Stimulated activated CD4-positive, alpha-beta T cell treated with anti-CD3 and anti-CD28 coated beads, Interleukin-4, amount 100 ng/mL, for 4 hours (primary cell): Measurements from ENCODE around the gene PRKCH.
A peak's percentile ranks its signal among the peaks of the same experiment; 100 is the strongest.

ENCODE experiments used
- DNase-seq, 2 experiments: peaks; one replicate each; pipeline ENCODE4 v3.0.0-alpha.2; 2020

PRKCH gene

GRCh38 chr14:61559641-61560201 lies 238.3 kb downstream of the PRKCH start:
- DNase-seq: no peak

GRCh38 chr14:61560323-61560722 lies 238.9 kb downstream of the PRKCH start:
- DNase-seq: no peak

DNA sequence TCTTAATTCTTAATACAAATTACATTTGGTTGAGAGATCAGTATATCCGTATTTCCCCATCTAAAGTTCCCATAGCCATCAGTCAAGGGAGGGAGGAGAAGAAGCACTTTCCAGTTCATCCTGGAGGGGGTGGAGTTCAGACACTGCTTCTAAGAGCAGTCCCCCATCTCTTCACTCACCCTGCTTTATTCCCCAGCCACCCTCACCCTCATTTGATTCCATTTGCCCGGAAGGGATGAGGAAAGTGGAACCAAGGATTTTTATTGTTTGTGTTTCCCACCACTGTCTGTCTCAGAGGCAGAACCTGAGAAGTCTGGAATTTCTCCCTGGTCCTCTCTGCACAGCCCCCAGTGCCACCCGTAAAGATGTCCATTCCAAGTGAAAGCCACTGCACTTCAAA lies 239.7 kb downstream of the PRKCH start:
- no peak for DNase-seq

DNA sequence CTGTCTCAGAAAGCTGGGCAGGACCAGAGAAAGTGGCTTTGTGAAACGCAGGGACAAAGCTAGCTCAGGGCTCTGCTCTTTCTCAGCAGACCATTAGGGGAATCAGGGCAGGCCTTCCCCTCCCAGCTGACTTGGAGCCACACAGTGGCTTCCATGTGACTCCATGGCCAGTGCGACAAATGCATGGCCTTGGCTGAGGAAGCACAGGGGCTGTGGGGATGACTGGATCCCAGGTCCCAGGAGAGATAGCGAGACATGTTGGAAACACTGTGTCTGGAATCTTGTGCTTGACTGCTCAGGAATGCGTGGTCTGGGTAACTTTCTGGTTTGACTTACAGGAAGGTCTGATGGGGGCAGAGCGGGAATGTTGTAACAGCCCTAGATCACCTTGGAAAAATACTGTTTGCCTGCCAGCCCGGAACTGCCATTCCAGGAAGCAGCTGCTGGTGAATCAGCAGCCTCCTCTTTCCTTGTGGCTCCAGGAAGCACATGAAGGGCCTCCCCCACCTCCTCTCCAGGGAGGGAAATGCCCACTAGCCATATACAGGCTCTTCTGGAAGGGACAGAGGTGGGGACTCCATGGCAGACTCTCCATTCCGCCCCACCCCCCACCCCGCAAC lies 240.4 kb downstream of the PRKCH start:
- no peak for DNase-seq

- peak in 1 of 2 experiments; percentile 68 for DNase-seq
Measured at GRCh38 chr14:61562321-61563161, 241.2 kb downstream of the PRKCH start.

DNA sequence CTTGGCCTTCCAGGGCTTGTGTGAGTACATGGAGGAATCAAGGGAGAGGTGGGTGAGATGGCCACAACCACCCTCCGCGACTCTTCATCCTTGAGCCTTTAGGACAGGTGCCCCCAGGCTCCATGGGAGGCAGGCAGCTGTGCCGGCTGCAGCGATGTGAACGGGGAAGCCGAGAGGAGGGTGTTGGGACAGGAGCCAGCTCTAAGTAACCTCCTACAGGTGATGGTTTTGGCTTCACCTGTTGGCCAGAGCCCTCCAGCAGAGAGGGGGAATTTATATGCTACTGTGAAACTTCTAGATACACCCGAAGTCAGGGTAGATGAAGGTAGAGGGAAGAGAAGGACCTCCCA lies 241.8 kb downstream of the PRKCH start:
- no peak for DNase-seq

GRCh38 chr14:61563880-61564617 lies 242.7 kb downstream of the PRKCH start:
- no peak for DNase-seq

DNA sequence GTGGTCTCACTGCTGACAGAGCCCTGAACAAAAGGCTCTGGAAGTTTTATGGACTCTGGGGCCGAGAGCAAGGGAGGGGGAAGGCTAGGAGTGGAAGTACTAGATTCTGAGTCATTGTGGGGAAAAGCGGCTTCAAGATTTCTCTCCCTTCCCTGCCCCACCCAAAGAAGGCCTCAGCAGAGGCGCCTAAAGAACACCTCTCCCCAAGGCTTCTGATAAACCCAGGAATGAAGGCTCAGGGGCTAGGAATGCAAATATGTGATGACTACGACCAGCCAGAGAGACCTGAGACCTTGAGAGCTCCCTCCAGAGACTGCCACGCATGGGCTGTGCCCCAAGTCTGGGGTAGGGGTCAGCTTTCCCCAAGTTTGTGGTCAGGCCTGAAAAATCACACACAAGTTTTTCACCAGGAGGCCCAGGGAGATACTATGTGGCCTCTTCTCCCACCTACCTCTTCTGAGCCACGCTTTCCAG lies 243.3 kb downstream of the PRKCH start:
- DNase-seq: no peak

GRCh38 chr14:61565181-61565580 lies 243.8 kb downstream of the PRKCH start:
- no peak for DNase-seq

GRCh38 chr14:61565836-61566536 lies 244.6 kb downstream of the PRKCH start:
- DNase-seq: no peak

DNA sequence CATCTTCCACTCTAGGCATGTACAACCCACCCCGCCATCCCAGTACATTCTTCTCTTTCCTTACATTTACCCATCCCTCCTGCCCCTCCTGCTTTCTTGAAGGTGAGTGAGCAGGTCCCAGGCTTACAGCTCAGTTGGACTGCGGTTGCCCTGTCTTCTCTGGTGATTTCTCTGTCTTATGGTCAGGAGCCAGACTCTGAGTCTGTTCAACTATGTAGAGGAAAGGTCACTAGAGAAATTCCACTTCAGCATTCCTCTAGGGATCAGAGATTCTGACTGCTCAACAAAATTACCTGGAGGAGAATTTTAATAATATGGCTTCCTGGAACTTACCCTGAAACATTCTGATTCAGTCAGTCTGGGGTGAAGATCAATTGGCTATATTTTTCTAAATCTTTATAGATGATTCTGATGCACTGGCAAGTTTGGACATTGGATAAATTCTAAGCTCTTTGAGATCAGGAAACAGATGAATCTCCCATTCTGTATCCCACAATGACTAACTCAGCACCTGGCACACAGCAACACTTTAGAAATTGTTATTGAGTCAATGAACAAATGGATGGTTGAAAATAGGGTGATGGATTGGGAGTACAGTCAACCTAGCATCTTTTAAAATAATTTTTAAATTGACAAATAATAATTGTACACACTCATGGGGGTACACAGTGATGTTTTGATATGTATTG lies 245.3 kb downstream of the PRKCH start:
- DNase-seq: no peak

GRCh38 chr14:61567838-61568571 lies 246.6 kb downstream of the PRKCH start:
- no peak for DNase-seq

GRCh38 chr14:61568572-61569011 lies 247.2 kb downstream of the PRKCH start:
- peak; percentile 52 to 81 for DNase-seq

DNA sequence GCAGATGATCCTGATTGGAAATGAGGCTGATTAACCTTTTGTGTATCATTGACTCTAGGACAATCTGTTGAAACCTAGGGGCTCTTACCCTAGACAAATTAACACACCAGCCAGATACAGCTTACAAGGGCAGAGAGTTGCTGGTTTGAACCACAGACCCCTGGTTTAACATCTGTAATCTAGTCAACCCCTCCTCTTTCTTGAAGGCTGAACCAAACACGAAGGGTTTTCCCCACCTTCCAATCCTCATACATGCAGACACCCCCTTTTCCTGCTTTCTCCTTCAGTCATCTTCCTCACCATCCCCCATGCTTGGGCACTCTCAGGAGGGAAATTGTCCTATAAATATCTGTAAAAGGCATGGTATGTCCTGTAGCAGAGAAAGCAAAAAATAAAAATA lies 247.9 kb downstream of the PRKCH start:
- no peak for DNase-seq

GRCh38 chr14:61569812-61570548 lies 248.6 kb downstream of the PRKCH start:
- peak in 1 of 2 experiments; percentile 42 for DNase-seq

DNA sequence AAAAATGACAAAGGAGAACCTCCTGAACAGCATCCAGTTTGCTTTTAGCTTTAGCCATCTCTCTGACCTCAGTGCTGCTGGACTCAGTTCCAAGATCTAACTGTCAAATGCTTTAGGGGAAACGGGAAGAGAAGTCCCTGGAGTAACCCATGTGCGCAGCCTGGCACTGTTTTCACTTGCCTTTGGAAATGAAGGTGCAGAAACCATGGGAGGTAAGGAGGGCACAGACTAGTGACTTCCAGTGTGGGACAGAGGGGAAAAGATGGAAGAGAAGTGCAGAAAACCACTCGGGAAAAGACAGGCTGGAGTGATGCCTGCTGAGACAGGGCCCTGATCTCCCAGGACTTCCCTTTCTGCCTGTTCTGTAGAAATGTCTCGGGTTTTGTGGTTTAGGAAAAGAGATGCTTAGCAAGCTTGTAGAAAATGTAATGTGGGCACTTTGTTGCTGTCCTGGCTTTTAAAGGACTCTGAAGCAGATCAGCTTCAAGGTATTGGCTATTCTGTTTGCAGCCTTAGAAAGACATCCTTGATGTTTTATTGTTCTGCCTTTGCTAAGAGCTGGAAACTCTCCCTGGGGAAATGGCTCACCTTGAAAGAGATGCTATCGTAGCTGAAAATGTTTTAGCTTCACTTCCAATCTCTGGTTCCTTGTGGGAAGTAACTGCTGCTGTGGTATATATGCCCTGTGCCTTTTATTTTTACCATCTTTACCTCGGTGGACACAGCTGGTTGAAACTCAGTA lies 249.3 kb downstream of the PRKCH start:
- no peak for DNase-seq

DNA sequence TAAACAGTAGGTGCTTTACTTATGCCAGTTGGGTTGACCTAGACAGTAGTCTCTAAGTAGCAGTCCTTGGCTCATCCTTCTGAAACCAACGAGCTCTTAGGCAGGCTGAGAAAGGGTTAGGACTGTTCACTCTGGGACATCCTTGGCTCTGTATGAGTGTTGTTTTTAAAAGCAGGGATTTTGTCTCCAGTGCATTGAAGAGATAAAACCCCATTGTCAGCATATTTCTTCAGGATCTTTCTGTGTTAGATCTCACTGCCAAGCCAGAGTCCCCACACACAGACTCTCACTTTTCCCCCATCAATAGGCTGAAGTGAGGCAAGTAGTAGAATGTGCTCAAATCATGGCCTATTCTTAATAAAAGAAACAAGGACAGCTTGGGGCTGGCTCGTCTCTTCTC lies 250.5 kb downstream of the PRKCH start:
- no peak for DNase-seq

GRCh38 chr14:61573321-61573720 lies 251.9 kb downstream of the PRKCH start:
- DNase-seq: no peak

DNA sequence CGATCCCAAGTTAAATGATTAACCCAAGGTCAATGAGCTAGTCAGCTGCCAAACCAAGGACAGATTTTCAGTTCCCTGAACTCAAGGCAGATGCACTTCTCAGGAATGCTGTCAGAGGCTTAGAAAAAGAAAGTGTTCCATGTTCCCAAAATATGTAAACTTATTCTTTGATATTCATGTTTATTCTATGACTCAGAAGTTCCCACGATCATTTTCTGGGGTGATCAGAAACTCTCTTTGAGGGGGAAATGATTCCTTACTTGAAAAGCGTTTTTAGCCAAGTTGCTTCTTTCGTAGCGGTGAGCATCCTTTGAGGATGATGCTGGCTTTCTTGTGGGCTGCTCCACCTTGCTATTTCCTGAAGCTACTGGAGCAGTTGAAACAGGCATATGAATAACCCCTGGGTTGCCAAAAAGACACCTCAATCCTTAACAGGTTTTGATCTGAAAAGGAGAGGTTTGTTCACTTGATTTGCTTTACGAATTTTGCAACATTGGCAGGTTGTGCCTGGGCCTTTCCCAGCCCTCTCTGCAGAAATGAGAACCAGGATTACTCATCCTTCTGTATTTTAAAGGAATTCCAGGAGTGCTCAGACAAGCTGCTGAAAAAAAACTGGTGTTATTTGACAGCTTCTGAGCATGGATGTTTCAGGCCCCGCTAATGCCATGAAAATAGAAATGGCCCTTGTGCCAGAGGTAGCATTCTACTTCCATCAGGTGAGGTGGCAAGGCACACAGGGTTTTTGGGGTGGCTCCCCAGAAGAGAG lies 252.6 kb downstream of the PRKCH start:
- DNase-seq: peak in 1 of 2 experiments; percentile 51
